ENCODE results near the gene TTYH1. TPM values are rescaled to one million over a fixed set of nuclear protein-coding genes. Genes with fewer than 3 reads are reported as not detected.
"Not testable (repeated sequence)": the region's sequence is repeated elsewhere in the genome, so short reads cannot be mapped to it uniquely, and the experiment has no call there.

The TTYH1 gene
- total and polyA plus RNA-seq, 2 of the 8 experiments (the other 6 are each of a cell fraction or from before 2014, with no cell fraction given) = 26.7 to 46.5 TPM

- H3K9me3 ChIP-seq (ENCODE audit: insufficient read depth in 2 of 2, low read depth in 1 of 2, low read length in 1 of 2); H2AFZ ChIP-seq (ENCODE audit: low read length); H2BK120ac ChIP-seq (replicated peaks; ENCODE audit: low read depth, low read length); H4K91ac ChIP-seq (replicated peaks; ENCODE audit: insufficient read length, low read length); H2BK20ac ChIP-seq (ENCODE audit: low read length); H4K5ac ChIP-seq (ENCODE audit: insufficient read length, low read depth, low read length); H3K23ac ChIP-seq (ENCODE audit: insufficient read length); H3K4ac ChIP-seq (replicated peaks; ENCODE audit: insufficient read length, low read depth, low read length); H3K18ac ChIP-seq (ENCODE audit: extremely low read depth, low read length); H2AK5ac ChIP-seq (ENCODE audit: low read depth, low read length); H4K8ac ChIP-seq (ENCODE audit: extremely low read depth, insufficient read depth, low read length); H3K36me3 ChIP-seq (ENCODE audit: control insufficient read depth in 2 of 4, insufficient read depth in 4 of 4, low read length in 3 of 4); POLR2A ChIA-PET (ENCODE audit: partially characterized antibody); H3K27ac ChIP-seq (ENCODE audit: low read depth, low read length); DNase-seq (ENCODE audit: low read depth in 1 of 2, low spot score in 2 of 2); H3K9ac ChIP-seq (replicated peaks in 1 of 4; ENCODE audit: extremely low read depth in 1 of 4, low read depth in 3 of 4, low read length in 3 of 4); H3K4me3 ChIP-seq (ENCODE audit: extremely low read depth in 1 of 4, insufficient read depth in 2 of 4, low read depth in 3 of 4, low read length in 4 of 4); H2BK5ac ChIP-seq (ENCODE audit: low read depth, low read length); H2BK12ac ChIP-seq (ENCODE audit: low read depth, low read length); H3K79me2 ChIP-seq (ENCODE audit: control insufficient read depth in 1 of 2, insufficient read depth in 2 of 2, low read length in 2 of 2); H3K79me1 ChIP-seq (ENCODE audit: low read depth, low read length); H3K27me3 ChIP-seq (replicated peaks in 1 of 4; ENCODE audit: control insufficient read depth in 3 of 4, extremely low read depth in 1 of 4, insufficient read depth in 3 of 4, low read length in 3 of 4); H3K23me2 ChIP-seq (ENCODE audit: low read depth, low read length); FAIRE-seq; H4K20me1 ChIP-seq (replicated peaks in 1 of 2; ENCODE audit: control insufficient read depth in 1 of 2, insufficient read depth in 2 of 2, low read length in 2 of 2); H3K4me2 ChIP-seq (ENCODE audit: insufficient read depth in 1 of 2, low read depth in 2 of 2, low read length in 2 of 2); H3K14ac ChIP-seq (ENCODE audit: insufficient read length); H3K56ac ChIP-seq (replicated peaks; ENCODE audit: insufficient read length, low read depth, low read length); H3K4me1 ChIP-seq (replicated peaks in 1 of 4; ENCODE audit: control insufficient read depth in 3 of 4, insufficient read depth in 4 of 4, low read length in 3 of 4): not testable (repeated sequence)
- H2BK15ac ChIP-seq (ENCODE audit: low read length) = 0 out of 2 replicates have a peak overlapping the region, but pooled peaks have one; percentile 46
- CTCF ChIA-PET (ENCODE audit: partially characterized antibody) = interaction anchor here (0.9 to 1.7 kb wide), 2 partner anchors 21 to 65 kb away, joined by 3 to 7 read pairs; no protein-coding TSS in a partner anchor
- WGBS, 2 experiments (ENCODE audit: extremely low coverage in 1 of 2, insufficient coverage in 1 of 2, insufficient read length in 1 of 2, insufficient replicate concordance in 2 of 2, low coverage in 1 of 2, low lambda C conversion rate in 2 of 2, missing lambda C conversion rate in 1 of 2) = 98% methylated on average over 25 of the region's 28 CpGs; no CpG with 5 or more reads in 1 of the 2 experiments
Measured at GRCh38 chr19:54375181-54375938, 39.9 kb upstream of the TTYH1 start.

Data from H1 (cell line).